HG03460 (cell line): Measurements from ENCODE around the gene NRXN3.

Source experiments
- ATAC-seq: cut with Tn5 transposase; IDR thresholded peaks from one replicate; pipeline ENCODE4 v1.9.1; 2021; ENCODE audit not compliant: unreplicated experiment

The NRXN3 gene

DNA sequence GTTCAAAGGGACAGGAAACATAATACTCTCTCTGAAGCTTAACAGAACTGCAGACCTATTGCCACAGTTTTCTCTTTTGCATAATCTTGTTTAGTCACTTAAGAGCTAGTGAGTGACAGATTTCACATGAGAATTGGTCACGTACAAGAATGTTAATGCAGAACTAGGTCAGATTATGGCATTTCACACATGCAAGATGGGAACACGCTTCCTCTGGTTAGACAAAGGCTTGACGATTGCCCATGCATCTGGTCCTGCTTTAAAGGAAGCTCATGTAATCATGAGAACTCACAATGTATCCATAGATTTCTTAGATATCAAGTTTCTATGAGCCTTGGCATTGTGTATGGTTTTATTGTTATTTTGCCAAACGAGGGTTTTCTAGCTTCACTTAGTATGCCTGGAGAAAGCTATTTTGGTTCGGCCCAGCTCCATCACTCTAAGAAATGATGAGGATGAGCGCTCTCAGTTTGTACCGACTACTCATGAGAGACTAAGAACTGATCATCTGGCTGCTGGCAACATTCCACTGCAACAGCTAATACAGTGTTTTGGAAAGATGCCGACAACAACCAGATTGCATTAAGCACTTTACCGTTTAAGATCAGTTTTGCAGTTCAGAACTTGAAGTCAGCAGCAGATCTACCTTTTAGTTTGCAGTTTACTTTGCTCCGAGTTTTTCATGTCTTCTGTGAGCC is 1661.2 kb downstream of the NRXN3 start:
- ATAC-seq: no peak

DNA sequence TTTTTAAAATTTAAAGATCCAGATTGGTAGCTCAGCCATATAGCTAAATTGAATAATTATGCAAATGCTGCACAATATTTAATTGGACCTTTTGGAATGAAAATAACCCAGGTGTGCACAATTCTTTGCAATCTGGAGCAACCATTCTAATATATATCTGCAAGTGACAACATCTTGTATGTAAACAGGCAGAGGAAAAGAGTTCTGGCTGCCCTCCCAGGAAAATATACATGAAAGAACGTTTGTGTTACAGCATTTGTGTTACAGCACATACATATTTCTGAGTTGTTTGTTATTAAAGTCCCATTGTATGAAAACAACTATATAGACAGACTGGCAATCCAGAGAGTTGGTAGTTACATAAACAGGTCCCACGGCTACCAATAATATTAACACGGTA is 1663.6 kb downstream of the NRXN3 start:
- no peak for ATAC-seq

DNA sequence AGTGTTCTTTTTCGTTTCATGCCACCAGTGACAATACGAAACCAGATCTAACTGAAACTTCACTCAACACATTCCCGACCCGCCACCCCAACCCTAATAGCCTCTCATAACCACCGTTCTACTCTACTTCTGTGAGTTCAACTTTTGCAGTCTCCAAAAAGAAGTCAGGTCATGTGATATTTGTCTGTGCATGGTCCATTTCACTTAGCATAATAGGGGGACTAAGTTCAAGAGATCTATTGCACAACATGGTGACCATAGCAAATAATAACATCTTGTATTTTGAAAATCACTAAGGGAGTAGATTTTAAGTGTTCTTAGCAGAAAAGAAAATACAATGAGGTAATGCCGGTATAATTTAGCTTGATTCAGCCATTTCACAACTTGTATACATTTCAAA is 1664.7 kb downstream of the NRXN3 start:
- ATAC-seq: no peak

DNA sequence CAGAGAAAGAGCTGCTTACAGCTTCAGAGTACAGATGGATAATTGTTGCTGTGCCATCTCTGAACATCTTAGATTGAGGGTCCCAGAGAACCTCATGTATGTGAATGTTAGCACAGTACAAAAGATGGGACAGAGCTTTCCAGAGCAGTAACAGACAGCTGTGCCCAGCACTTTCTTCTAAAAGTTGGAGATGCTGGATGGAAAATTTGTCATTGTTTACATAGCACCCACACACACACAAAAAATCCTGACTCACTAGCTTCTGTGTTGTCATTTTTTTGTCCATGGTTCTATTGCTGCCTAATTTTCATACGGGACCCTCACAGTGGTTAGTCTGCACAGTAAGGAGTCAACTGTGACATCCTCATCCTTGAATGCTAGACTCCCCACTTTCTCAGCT is 1666.4 kb downstream of the NRXN3 start:
- no peak for ATAC-seq

DNA sequence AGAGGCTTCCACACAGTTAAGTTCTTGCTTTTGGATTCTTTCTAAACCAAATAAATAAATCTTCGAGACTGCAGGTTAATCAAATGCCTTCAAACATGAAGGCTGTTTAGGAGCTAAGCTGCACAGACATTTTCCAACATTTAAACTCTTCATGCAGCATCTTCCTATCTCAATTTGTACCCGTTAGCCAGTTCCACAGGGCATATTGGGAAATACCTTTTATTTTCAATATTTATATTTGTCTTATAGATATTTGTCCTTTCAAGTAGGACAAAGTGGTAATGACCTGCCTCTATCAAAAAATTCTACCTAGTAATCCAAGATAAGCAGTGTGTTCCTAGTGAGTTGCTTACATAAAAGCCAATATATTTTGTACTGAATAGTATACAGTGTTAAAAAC is 1667.5 kb downstream of the NRXN3 start:
- no peak for ATAC-seq

DNA sequence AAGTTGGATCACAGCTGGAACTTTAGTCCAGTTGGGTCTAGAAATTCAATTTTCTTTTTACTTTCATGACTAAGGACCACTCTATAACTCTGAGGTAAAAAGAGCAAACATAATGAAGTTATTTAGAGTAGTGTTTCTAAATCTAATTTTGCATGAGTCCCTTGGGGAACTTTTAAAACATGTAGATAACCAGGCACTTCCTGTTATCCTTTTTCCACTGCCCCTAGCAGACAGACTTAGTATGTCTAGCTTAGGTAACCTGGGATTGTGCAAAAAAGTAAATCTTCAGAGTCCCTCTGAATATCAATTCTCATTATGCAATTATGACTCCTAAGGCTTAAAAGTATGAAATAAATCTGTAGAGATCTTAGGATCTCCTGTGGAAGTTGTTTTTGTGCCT is 1669.9 kb downstream of the NRXN3 start:
- ATAC-seq: no peak

DNA sequence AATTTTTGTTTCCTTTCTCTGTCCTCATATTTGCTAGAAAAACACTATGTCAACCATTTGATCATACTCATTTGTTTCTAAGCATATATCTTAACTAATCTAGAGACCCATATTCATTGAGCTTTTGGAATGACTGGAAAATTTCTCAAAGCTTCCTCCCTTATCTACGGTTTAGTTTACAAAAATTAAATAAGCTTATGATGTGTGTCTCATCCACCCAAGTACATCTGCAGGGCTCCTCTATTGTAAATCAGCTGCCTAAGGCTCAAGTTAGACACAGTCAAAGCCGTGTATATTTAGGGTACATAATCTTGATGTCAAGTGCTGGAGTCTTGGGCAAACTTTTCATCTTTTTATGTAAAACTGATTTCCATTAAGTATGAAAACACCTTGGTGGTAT is 1670.7 kb downstream of the NRXN3 start:
- no peak for ATAC-seq

DNA sequence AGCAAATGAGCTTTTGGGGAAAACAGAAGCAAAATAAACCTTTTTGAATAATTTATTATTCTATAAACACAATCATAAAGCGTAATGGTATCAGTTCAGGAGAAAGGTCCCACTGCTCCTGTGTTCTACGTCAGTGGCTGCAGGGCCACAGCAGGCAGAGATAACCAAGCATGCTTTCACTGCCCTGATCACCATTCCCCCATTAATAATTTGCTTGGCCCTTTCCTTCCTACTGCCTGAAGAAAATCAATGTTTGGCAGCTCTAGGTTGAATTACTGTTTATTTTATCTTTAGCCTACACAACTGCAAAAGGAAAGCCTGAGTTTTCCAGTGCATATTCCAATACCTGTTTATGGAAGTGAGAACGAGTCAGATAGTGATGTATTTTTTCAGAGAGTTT is 1671.3 kb downstream of the NRXN3 start:
- no peak for ATAC-seq

DNA sequence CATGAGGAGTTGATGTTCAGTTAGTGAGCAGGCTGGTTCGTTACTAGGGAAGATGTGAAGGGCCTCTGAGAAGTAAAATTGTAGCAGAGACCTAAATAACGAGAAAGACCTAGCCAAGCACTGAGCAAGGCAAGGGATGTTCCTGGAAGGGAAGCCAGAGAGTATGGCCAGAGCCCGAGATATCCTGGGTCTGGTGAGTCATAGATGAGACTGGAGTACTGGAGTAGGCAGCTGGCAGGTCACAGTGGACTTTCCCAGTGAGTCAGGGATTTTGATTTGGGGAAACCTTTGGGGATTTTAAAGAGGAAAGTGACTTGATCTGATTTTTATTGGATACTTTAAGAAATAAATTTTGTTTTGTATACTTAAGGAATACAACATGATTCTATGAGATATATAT is 1672.1 kb downstream of the NRXN3 start:
- ATAC-seq: no peak

DNA sequence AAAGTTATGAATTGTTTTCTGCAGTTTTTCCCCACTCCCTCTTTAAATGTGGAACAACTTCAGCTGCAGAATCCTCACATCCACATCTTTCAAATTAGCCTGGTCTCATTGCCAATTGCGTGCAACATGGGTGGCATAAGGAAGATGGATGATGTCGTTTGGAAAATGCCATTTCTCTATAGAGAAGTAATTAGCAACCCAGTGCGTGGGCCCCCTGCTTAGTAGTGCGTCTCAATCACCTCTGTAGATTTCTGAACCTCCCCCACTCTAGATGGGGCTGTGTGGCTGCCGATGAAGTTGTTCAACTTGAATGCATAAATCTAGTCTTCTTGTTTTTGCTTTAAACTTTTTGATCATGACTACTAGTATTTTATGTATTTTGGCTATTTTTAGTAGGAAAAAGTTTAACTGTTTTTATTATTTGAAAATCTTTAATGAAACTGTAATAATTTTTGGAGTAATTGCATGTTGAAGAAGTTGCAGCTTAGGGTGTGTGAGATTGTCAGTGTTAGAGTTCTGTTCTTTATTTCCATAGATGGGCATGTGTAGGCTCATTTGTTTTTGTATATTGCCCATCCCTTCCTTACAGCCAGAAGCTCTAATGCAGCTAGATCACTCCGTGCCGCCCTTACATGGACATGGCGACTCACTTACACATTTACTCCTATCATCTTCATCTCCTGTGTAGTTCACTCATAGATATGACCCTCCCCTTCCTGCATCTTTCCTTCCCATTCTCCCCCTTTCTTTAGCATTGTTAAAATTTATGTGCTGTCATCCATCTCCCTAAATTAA is 1683.0 kb downstream of the NRXN3 start:
- ATAC-seq: no peak

DNA sequence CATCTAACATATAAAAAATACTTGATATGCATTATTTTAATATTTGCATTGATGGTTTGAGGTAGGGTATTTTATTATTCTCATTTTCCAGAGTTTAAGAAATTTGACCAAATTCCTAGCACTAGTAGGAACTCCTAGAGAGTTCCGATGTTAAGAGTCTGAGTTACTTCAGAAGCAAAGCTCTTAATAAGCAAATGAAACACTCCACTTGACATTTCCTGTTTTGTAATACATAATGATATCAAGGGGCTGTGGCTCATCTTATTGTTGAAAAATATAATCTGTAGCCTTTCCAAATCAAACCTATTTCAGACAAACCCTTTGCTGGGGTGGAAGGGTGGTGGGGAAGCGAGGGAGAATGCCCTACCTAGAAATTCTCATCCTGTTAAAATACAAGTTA is 1685.6 kb downstream of the NRXN3 start:
- ATAC-seq: no peak

DNA sequence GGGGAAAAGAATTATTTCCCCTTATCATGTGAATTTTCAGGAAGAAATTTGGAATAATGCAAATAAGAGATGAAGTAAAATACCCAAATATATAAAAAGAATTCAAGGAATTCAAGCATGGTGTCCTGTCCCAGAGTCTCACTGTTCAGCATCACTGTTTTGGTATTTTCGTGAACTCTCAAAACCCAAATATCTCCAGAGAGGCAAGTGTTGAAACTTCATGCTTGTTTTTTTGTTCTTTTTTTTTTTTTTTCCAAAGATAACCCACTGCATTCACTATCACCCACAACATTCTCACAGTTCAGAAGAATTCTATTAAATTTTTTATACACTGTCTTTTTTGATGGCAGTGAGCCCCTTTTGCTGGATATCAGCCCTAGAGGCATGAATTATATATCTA is 1686.2 kb downstream of the NRXN3 start:
- ATAC-seq: no peak

DNA sequence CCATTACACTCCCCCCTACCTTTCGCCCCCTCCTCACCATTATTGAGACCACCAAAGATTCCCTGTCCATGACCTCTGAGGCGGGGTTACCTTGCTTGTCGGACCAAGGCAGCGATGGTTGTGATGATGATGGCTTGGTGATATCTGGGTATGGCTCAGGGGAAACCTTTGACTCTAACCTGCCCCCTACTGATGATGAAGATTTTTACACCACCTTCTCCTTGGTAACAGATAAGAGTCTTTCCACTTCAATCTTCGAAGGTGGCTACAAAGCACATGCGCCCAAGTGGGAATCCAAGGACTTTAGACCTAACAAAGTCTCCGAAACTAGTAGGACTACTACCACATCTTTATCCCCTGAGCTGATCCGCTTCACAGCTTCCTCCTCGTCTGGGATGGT is 1690.9 kb downstream of the NRXN3 start:
- no peak for ATAC-seq

DNA sequence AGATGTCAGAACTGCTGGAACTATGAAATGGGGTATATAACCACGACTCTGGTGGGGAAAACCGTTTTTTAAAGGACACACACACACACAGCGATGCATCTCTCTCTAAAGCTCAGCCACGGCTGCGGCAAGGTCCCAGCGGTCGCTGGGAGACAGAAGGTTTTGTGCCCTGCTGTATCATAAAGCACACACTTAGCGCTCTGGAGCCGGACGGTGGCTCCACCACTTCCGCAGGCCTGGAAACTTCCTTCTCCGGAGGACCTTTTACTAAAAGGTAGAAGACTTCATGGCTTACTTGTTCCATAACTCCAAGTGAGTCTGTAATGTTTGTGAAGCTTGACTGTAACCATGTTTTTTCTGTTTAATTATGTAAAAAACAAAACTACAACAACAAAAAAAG is 1691.9 kb downstream of the NRXN3 start:
- ATAC-seq: no peak

DNA sequence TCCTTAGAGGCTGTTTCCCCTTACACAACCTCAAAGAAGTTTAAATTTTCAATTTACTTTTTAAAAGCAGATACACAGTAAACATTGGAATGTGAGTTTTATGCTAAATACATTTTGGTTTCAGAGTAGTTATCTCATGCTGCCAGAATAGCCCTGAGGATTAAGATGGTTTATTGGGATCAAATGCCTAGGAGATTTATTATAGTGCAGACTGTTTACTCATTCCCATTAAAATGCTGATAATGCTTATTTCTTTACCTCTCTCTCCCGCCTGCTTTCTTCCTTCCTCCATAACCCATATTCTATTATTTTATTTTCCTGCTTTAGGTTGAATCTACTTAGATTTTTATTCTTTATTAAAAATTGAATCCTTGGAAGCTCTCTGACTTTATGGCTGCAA is 1701.0 kb downstream of the NRXN3 start:
- no peak for ATAC-seq

DNA sequence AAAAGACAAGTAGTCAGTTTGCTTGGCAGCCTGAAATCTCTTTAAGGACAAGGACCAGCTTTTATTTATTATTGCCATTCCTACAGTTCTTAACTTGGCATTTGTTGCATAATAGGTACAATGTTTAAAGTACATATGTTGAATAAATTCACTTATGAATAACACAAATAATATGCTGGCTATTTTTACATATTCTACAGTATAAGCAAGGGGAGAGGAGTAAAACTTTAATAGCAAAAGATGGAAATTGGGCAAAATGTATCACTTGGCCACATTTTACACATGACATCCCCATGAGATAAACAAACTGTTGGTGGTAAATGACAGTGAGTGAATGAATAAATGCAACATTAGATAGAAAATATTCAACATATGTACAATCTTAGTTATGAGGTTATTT is 1708.1 kb downstream of the NRXN3 start:
- no peak for ATAC-seq

DNA sequence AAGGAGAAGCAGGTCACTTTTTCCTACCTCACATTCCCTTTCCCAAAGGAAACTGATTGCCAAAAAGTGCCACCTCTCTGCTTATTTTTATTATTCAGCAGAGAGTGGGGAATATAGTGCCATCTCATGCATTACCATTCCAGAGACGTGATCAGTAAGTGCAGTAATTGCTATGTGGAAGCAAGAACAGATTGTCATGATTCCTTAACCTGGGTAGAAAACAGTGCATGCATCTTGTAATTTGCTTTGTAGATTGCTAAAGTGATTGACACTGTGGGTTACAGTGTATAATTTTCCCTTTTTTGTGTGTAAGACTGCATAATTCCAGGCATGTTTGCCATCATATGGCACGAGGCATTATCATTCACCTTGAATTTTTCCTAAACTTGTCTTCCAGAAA is 1708.6 kb downstream of the NRXN3 start:
- no peak for ATAC-seq

DNA sequence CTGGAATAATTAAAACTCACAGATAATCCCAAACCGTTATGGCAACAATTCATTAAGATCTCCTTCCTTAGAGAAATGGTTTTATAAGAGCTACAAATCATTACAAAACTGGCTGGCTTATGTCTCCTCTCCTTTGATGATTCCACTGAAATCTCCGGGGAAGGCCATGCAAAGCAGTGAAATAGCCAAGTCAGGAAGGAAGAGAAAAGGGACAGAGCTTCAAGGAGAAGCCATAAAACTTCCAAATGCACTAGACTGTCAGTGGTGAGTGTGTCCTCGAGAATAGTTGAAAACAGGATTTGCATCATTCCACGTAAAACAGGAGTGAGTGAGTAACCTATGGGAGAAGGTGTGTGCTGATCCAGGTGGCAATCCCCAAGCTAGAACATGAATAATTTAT is 1711.1 kb downstream of the NRXN3 start:
- no peak for ATAC-seq

DNA sequence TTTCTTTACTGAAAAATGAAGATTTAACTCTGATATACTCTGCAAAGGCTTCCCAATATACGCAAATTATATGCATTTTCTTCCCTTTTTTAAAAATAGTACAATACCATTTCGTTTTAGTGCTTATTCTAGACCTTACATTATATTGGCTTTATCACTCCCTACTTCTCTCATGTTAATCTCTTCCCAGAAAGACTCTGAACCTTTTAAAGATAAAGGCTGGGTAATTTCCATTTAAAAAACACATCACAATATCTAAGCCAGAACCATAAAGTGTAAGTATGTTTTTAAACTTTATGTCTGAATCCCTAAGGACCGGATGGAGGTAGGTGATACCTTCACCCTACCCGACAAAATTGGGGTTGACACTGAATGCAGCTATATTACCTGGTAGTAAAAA is 1720.4 kb downstream of the NRXN3 start:
- ATAC-seq: no peak

DNA sequence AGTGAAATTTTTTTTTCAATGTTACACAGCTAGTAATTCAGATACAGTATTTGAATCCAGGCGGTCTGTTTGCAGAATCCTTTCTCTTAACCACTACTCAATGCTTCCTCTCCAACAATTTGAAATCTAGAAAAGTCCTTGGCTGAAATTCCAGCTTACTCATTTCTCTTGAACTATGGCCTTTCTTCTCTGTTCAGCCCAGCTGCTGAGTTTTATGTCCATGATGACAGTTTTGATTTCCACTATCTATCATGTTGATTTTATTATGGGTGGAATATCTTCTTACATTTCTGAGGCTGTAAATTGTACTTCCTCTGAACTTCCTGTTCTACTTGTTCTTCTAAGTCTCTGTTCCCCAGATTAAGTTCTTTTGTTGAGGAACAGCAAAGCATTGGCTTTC is 1725.8 kb downstream of the NRXN3 start:
- ATAC-seq: no peak

DNA sequence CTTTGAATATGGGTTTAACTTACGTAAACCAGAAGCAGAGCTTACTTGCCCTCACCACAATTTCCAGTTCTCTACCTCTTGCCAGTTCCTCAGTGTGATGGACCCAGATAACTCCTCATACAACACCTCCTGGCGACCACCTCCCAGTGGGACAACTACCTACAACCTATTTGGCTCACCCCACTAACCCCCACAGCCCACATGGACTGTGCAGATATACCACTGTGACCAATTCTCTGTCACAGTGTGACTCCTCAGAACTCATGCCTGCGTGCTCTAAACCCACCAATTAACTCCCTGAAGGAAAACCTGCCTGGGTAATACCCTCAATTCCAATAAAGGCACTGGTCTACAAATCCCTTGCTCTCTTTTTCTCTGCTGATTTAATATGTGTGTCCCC is 1729.4 kb downstream of the NRXN3 start:
- ATAC-seq: no peak

DNA sequence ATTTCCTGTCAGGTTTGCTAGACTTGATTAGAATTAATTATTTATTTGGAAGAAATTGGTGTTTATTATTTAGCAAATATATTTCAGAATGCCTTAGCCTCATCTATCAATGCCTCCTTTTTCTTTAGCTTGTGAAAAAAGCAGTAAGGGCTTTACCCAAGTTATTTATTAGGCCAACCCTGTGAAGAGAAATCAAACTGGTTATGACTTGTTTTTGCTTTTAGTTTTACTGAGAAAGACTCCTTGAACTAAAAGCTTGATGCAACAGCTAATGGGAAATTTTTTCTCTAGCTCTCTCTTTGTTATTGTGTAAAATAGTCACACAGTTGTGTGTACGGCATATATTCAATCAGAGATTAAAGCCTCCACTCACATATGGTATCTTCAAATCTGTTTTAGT is 1734.3 kb downstream of the NRXN3 start:
- ATAC-seq: no peak

DNA sequence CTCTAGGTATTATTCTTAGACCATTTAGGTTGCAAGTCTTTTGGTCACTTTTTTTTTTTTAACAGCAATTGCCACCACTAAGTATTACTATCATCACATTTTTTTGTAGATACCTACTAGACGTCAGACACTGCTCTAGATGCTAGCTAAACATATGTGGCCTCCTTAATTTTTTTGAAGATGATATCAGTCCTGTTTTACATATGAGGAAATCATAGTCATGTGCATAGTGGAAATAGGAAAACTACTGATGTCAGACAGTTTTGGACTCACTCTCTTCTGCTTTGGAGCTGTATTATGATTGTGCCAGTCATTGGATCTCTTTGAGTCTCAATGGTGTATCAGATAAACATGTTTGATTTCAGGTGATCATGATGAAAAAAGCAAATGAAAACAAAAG is 1736.8 kb downstream of the NRXN3 start:
- ATAC-seq: no peak
